H1 (cell line): ENCODE results near the gene WDR45. TPM values are rescaled to one million over a fixed set of nuclear protein-coding genes. Genes with fewer than 3 reads are reported as not detected.
A peak's percentile ranks its signal among the peaks of the same experiment; 100 is the strongest.

Source experiments
- CTCF ChIA-PET: fragments of 300-600 bp; sonication (Branson Sonifier 250); formaldehyde crosslinking; loops from one replicate; lab custom pipeline; 2021; ENCODE audit not compliant: partially characterized antibody; lab: Charles Lee
- POLR2A ChIA-PET: fragments of 300-600 bp; sonication (Branson Sonifier 250); formaldehyde crosslinking; loops from one replicate; lab custom pipeline; 2021; ENCODE audit warnings: inconsistent platforms; ENCODE audit not compliant: partially characterized antibody; lab: Charles Lee
- DNase-seq, 2 experiments: peaks; one replicate each; pipeline versions ENCODE4 v3.0.0 to v3.0.0-alpha.2; 2010 to 2022; ENCODE audit warnings: low spot score in 2 of 2, low read depth in 1 of 2, mixed read lengths in 1 of 2
- FAIRE-seq: peaks from 2 replicates; lab custom pipeline; 2011; peaks lifted over from hg19 to GRCh38; lab: Jason Lieb, UNC
- H2AFZ ChIP-seq: 2 replicates; pipeline ENCODE4 v1.8.1; 2012; ENCODE audit warnings: low read length, inconsistent platforms
- H2AK5ac ChIP-seq: 2 replicates; pipeline ENCODE4 v1.6.1; 2013; ENCODE audit warnings: low read depth, low read length
- H2BK120ac ChIP-seq: replicated peaks from 2 replicates; pipeline ENCODE3; 2013; ENCODE audit warnings: low read depth, low read length, inconsistent platforms
- H2BK12ac ChIP-seq: 2 replicates; pipeline ENCODE4 v1.6.1; 2013; ENCODE audit warnings: low read depth, low read length
- H2BK15ac ChIP-seq: 2 replicates; pipeline ENCODE4 v1.6.1; 2013; ENCODE audit warnings: low read length
- H2BK20ac ChIP-seq: 2 replicates; pipeline ENCODE4 v1.6.1; 2013; ENCODE audit warnings: low read length
- H2BK5ac ChIP-seq: 2 replicates; pipeline ENCODE4 v1.6.1; 2013; ENCODE audit warnings: low read depth, low read length
- H3K14ac ChIP-seq: 2 replicates; pipeline ENCODE4 v1.6.1; 2013; ENCODE audit warnings: inconsistent platforms; ENCODE audit not compliant: insufficient read length
- H3K18ac ChIP-seq: 2 replicates; pipeline ENCODE4 v1.6.1; 2013; ENCODE audit warnings: low read length; ENCODE audit errors: extremely low read depth
- H3K23ac ChIP-seq: 2 replicates; pipeline ENCODE4 v1.6.1; 2013; ENCODE audit warnings: inconsistent platforms; ENCODE audit not compliant: insufficient read length
- H3K23me2 ChIP-seq: 2 replicates; pipeline ENCODE4 v1.6.1; 2013; ENCODE audit warnings: low read depth, low read length
- H3K27ac ChIP-seq: 2 replicates; pipeline ENCODE4 v1.6.1; 2011; ENCODE audit warnings: low read depth, low read length, inconsistent platforms
- H3K27me3 ChIP-seq, 4 experiments: replicated peaks in 1 of 4; 1 replicate in 1 of 4; 2 replicates in 3 of 4; pipeline versions ENCODE4 v1.6.1 to v1.8.1; 2011 to 2013; ENCODE audit warnings: low read length in 3 of 4, mild to moderate bottlenecking in 3 of 4, inconsistent platforms in 2 of 4, mixed read lengths in 2 of 4, moderate library complexity in 1 of 4; ENCODE audit not compliant: control insufficient read depth in 3 of 4, insufficient read depth in 3 of 4; ENCODE audit errors: extremely low read depth in 1 of 4
- H3K36me3 ChIP-seq, 4 experiments: 2 replicates each; pipeline versions ENCODE4 v1.6.1 to v1.8.1; 2011 to 2013; ENCODE audit warnings: mild to moderate bottlenecking in 4 of 4, low read length in 3 of 4, moderate library complexity in 2 of 4, control low read depth in 1 of 4, inconsistent platforms in 1 of 4; ENCODE audit not compliant: insufficient read depth in 4 of 4, control insufficient read depth in 2 of 4
- H3K4ac ChIP-seq: replicated peaks from 2 replicates; pipeline ENCODE3; 2013; ENCODE audit warnings: low read length, low read depth, mixed read lengths, inconsistent platforms; ENCODE audit not compliant: insufficient read length
- H3K4me1 ChIP-seq, 4 experiments: replicated peaks in 1 of 4; 1 replicate in 1 of 4; 2 replicates in 3 of 4; pipeline versions ENCODE4 v1.6.1 to v1.8.1; 2011 to 2013; ENCODE audit warnings: low read length in 3 of 4, inconsistent platforms in 2 of 4, mixed read lengths in 1 of 4; ENCODE audit not compliant: insufficient read depth in 4 of 4, control insufficient read depth in 3 of 4
- H3K4me2 ChIP-seq, 2 experiments: 2 replicates each; pipeline versions ENCODE4 v1.6.1 to v1.8.1; 2011 to 2013; ENCODE audit warnings: low read depth in 2 of 2, low read length in 2 of 2, control low read depth in 1 of 2, inconsistent platforms in 1 of 2, mild to moderate bottlenecking in 1 of 2; ENCODE audit not compliant: insufficient read depth in 1 of 2
- H3K4me3 ChIP-seq, 4 experiments: fragments of 200-600, 300-600 bp in 1 of 4; sonication (generic), shearing (Covaris generic), sonication (Bioruptor Twin) in 1 of 4; 2 replicates each; pipeline versions ENCODE4 v1.5.1 to v1.8.1; 2011 to 2016; ENCODE audit warnings: low read length in 4 of 4, low read depth in 3 of 4, control low read depth in 2 of 4, inconsistent platforms in 2 of 4, mild to moderate bottlenecking in 2 of 4, mixed read lengths in 1 of 4, moderate library complexity in 1 of 4; ENCODE audit not compliant: insufficient read depth in 2 of 4; ENCODE audit errors: extremely low read depth in 1 of 4
- H3K56ac ChIP-seq: replicated peaks from 2 replicates; pipeline ENCODE3; 2013; ENCODE audit warnings: low read depth, mild to moderate bottlenecking, mixed read lengths, low read length, inconsistent platforms; ENCODE audit not compliant: insufficient read length
- H3K79me1 ChIP-seq: 2 replicates; pipeline ENCODE4 v1.6.1; 2013; ENCODE audit warnings: low read depth, low read length, control low read depth
- H3K79me2 ChIP-seq, 2 experiments: 2 replicates each; pipeline versions ENCODE4 v1.6.1 to v1.8.1; 2012 to 2013; ENCODE audit warnings: low read length in 2 of 2, mild to moderate bottlenecking in 2 of 2, inconsistent platforms in 1 of 2; ENCODE audit not compliant: insufficient read depth in 2 of 2, control insufficient read depth in 1 of 2
- H3K9ac ChIP-seq, 4 experiments: replicated peaks in 1 of 4; 1 replicate in 1 of 4; 2 replicates in 3 of 4; pipeline versions ENCODE4 v1.6.1 to v1.8.1; 2011 to 2013; ENCODE audit warnings: low read depth in 3 of 4, low read length in 3 of 4, control low read depth in 2 of 4, mild to moderate bottlenecking in 2 of 4, moderate library complexity in 2 of 4, inconsistent platforms in 1 of 4; ENCODE audit errors: extremely low read depth in 1 of 4
- H3K9me3 ChIP-seq, 2 experiments: 2 replicates each; pipeline versions ENCODE4 v1.6.1 to v1.8.1; 2012 to 2013; ENCODE audit warnings: mild to moderate bottlenecking in 2 of 2, moderate library complexity in 2 of 2, control low read depth in 1 of 2, inconsistent platforms in 1 of 2, low read depth in 1 of 2, low read length in 1 of 2, mixed read lengths in 1 of 2; ENCODE audit not compliant: insufficient read depth in 2 of 2
- H4K20me1 ChIP-seq, 2 experiments: replicated peaks in 1 of 2; 2 replicates each; pipeline versions ENCODE3 to v1.8.1; 2011 to 2013; ENCODE audit warnings: inconsistent platforms in 2 of 2, low read length in 2 of 2, mild to moderate bottlenecking in 1 of 2; ENCODE audit not compliant: insufficient read depth in 2 of 2, control insufficient read depth in 1 of 2
- H4K5ac ChIP-seq: 2 replicates; pipeline ENCODE4 v1.6.1; 2013; ENCODE audit warnings: low read length, low read depth, mixed read lengths, inconsistent platforms; ENCODE audit not compliant: insufficient read length
- H4K8ac ChIP-seq: 2 replicates; pipeline ENCODE4 v1.8.0; 2013; ENCODE audit warnings: mild to moderate bottlenecking, moderate library complexity, low read length, inconsistent platforms; ENCODE audit not compliant: insufficient read depth; ENCODE audit errors: extremely low read depth
- H4K91ac ChIP-seq: replicated peaks from 2 replicates; pipeline ENCODE3; 2013; ENCODE audit warnings: low read length, mixed read lengths, inconsistent platforms; ENCODE audit not compliant: insufficient read length
- ASH2L ChIP-seq: fragments of 200-600, 300-600 bp; sonication (generic); IDR thresholded peaks from one replicate; pipeline ENCODE4 v1.7.1; 2017; ENCODE audit warnings: low read length
- CREB1 ChIP-seq: IDR thresholded peaks from 2 replicates; pipeline ENCODE4 v1.6.1; 2012; ENCODE audit warnings: inconsistent platforms
- KDM4A ChIP-seq: IDR thresholded peaks from one replicate; pipeline ENCODE4 v1.7.1; 2012; ENCODE audit warnings: low read depth, mild to moderate bottlenecking, moderate library complexity, low read length, inconsistent platforms; ENCODE audit not compliant: severe bottlenecking
- MAX ChIP-seq: IDR thresholded peaks from 2 replicates; pipeline ENCODE4 v1.6.1; 2012; ENCODE audit warnings: inconsistent platforms
- NANOG ChIP-seq: IDR thresholded peaks from 2 replicates; pipeline ENCODE4 v1.6.1; 2011; ENCODE audit warnings: low read length, low read depth, mild to moderate bottlenecking, inconsistent platforms; ENCODE audit not compliant: insufficient read depth, poor library complexity, severe bottlenecking
- NRF1 ChIP-seq: IDR thresholded peaks from 2 replicates; pipeline ENCODE4 v1.6.1; 2011; ENCODE audit warnings: mild to moderate bottlenecking, low read depth, low read length, improper control_type of control experiment
- PHF8 ChIP-seq: fragments of 200-600 bp; sonication (generic); conservative IDR thresholded peaks from 2 replicates; pipeline ENCODE4 v1.7.1; 2012; ENCODE audit warnings: low read depth, mild to moderate bottlenecking, inconsistent platforms, low read length, moderate library complexity
- RBBP5 ChIP-seq: IDR thresholded peaks from 2 replicates; pipeline ENCODE4 v1.7.1; 2012; ENCODE audit warnings: low read depth, mild to moderate bottlenecking, inconsistent platforms, low read length, moderate library complexity, borderline replicate concordance
- RXRA ChIP-seq: IDR thresholded peaks from 2 replicates; pipeline ENCODE4 v1.6.1; 2011; ENCODE audit warnings: low read depth, mild to moderate bottlenecking, low read length, moderate library complexity; ENCODE audit not compliant: insufficient read depth
- TBP ChIP-seq: IDR thresholded peaks from 2 replicates; pipeline ENCODE4 v1.6.1; 2011; ENCODE audit warnings: low read depth, low read length, improper control_type of control experiment
- WGBS, 2 experiments: shearing (Covaris generic) in 1 of 2; methylation state at CpG; one replicate each; pipeline versions ENCODE4 v1.1.6 to v1.1.7; 2013 to 2015; ENCODE audit warnings: low lambda C conversion rate in 2 of 2, mixed read lengths in 2 of 2, inconsistent platforms in 1 of 2, low coverage in 1 of 2, missing lambda C conversion rate in 1 of 2; ENCODE audit not compliant: insufficient replicate concordance in 2 of 2, insufficient coverage in 1 of 2, insufficient read length in 1 of 2; ENCODE audit errors: extremely low coverage in 1 of 2, missing lambda C conversion rate in 1 of 2; 5-methylcytosine and 5-hydroxymethylcytosine counted together
- polyA plus RNA-seq, 7 experiments: library from polyadenylated mRNA; depleted of rRNA in 3 of 7; stranded (reverse) in 5 of 7; unstranded in 2 of 7; fragments of >200 nt in 5 of 7; fragments of 200-250 nt in 2 of 7; gene quantifications; 1 replicate in 5 of 7; 2 replicates in 1 of 7; 4 replicates in 1 of 7; pipeline versions ENCODE4 v1.2.1 to v1.2.3, GENCODE V29; 2011 to 2013; ENCODE audit warnings: missing spikeins in 2 of 7, mixed read lengths in 2 of 7
- total RNA-seq: library from RNA; stranded (reverse); fragmentation: NEBNext Ultra II Directional; extraction: Animal tissue kit (Norgen Biotek cat#: 25700); gene quantifications from 2 replicates; pipeline ENCODE4 v1.2.1, GENCODE V29; 2021

Gene WDR45
- total and polyA plus RNA-seq, 2 of the 8 experiments (the other 6 are each of a cell fraction or from before 2014, with no cell fraction given) = 27.9 to 49.7 TPM

GRCh38 chrX:49053223-49054072 is 26.2 kb downstream of the WDR45 start:
- H3K23me2 ChIP-seq = peaks cover 4% of the 10 kb centered on the region; the same call in 1 of the 2 replicates
- peak overlapping the region in 3 of 4 experiments; percentile 29 to 47 (median 40); a peak in 5 of 7 replicates for H3K9ac ChIP-seq
- no peak overlapping the region for H3K23ac ChIP-seq
- H4K8ac ChIP-seq = peak overlapping the region; percentile 68
- peak overlapping the region; percentile 73 for H4K91ac ChIP-seq
- no peaks in the 10 kb centered on the region; a peak in 3 of 7 replicates for H3K4me1 ChIP-seq
- POLR2A ChIA-PET = interaction anchor here (0.6 to 1.0 kb wide), 2 partner anchors 11 to 51 kb away, joined by 3 read pairs; no protein-coding TSS in a partner anchor
- H3K56ac ChIP-seq = peak overlapping the region; percentile 64
- CTCF ChIA-PET = no interaction called here
- peak overlapping the region; percentile 53 for H2AFZ ChIP-seq
- no peak overlapping the region for H2BK12ac ChIP-seq
- H3K27ac ChIP-seq = no peak overlapping the region; the same call in 1 of the 2 replicates
- H3K14ac ChIP-seq = no peak overlapping the region
- WGBS, 2 experiments = 0% methylated on average over 6 of the region's 79 CpGs; no CpG with 5 or more reads in 1 of the 2 experiments
- peak in 1 of 2 experiments; percentile 75 for DNase-seq
- H2BK5ac ChIP-seq = 0 out of 2 replicates have a peak overlapping the region, but pooled peaks have one; percentile 35
- no peaks in the 10 kb centered on the region for H3K36me3 ChIP-seq
- H2BK120ac ChIP-seq = peak overlapping the region; percentile 33
- H4K20me1 ChIP-seq = no peaks in the 10 kb centered on the region
- no peaks in the 10 kb centered on the region for H3K27me3 ChIP-seq
- no peak overlapping the region for H2BK20ac ChIP-seq
- no peak overlapping the region; the same call in 1 of the 2 replicates for H2BK15ac ChIP-seq
- 0 out of 2 replicates have a peak, but pooled peaks cover 4% of the 10 kb centered on the region for H3K79me1 ChIP-seq
- H3K4ac ChIP-seq = peak overlapping the region; percentile 69
- no peak overlapping the region; the same call in 1 of the 2 replicates for H3K18ac ChIP-seq
- peak; percentile 85 for FAIRE-seq
- H3K4me3 ChIP-seq = peak overlapping the region; percentile 45 to 74 (median 61)
- H3K9me3 ChIP-seq = no peaks in the 10 kb centered on the region
- no peak overlapping the region for H4K5ac ChIP-seq
- no peak overlapping the region for H2AK5ac ChIP-seq
- H3K79me2 ChIP-seq = peaks cover 0 to 13% of the 10 kb centered on the region in 2 experiments; a peak in 3 of 4 replicates
- H3K4me2 ChIP-seq = peak overlapping the region; percentile 72 to 73
- TF ChIP-seq CREB1 (no peak), PHF8 (peak; percentile 73), TBP (peak; percentile 10; the same call in 1 of the 2 replicates), RXRA (0 out of 2 replicates have a peak, but pooled peaks have one; percentile 44), KDM4A (no peak), RBBP5 (peak; percentile 43; the same call in 1 of the 2 replicates), ASH2L (peak; percentile 41), MAX (peak; percentile 64), NRF1 (peak; percentile 54), NANOG (no peak)
